ENCODE results near the gene ZBED4.

ZBED4 gene

GRCh38 chr22:49855251-49855911 lies 1.7 kb downstream of the ZBED4 start:
- Histone ChIP-seq H3K4me1 (ENCODE audit: control insufficient read depth, insufficient read depth, low read length) (peaks cover 17% of the 10 kb centered on the region), H3K4me3 (ENCODE audit: insufficient read depth, low read depth, low read length) (peak overlapping the region; percentile 87), H3K27ac (ENCODE audit: insufficient read depth, low read depth, low read length, poor library complexity, severe bottlenecking) (no peak overlapping the region), H3K36me3 (ENCODE audit: control insufficient read depth, insufficient read depth, low read length) (no peaks in the 10 kb centered on the region), H3K27me3 (ENCODE audit: control insufficient read depth, insufficient read depth, low read length, poor library complexity, severe bottlenecking) (peaks cover 28% of the 10 kb centered on the region), H3K9me3 (ENCODE audit: control insufficient read depth, low read length) (no peaks in the 10 kb centered on the region)
- 64 to 66% methylated on average over 9 of the region's 9 CpGs for WGBS, 2 experiments

GRCh38 chr22:49856343-49856742 lies 2.7 kb downstream of the ZBED4 start:
- Histone ChIP-seq H3K36me3 (ENCODE audit: control insufficient read depth, insufficient read depth, low read length) (no peaks in the 10 kb centered on the region), H3K27ac (ENCODE audit: insufficient read depth, low read depth, low read length, poor library complexity, severe bottlenecking) (no peak overlapping the region), H3K9me3 (ENCODE audit: control insufficient read depth, low read length) (no peaks in the 10 kb centered on the region), H3K4me1 (ENCODE audit: control insufficient read depth, insufficient read depth, low read length) (peaks cover 17% of the 10 kb centered on the region), H3K27me3 (ENCODE audit: control insufficient read depth, insufficient read depth, low read length, poor library complexity, severe bottlenecking) (peaks cover 18% of the 10 kb centered on the region), H3K4me3 (ENCODE audit: insufficient read depth, low read depth, low read length) (no peak overlapping the region)
- 85 to 86% methylated on average over 18 of the region's 23 CpGs for WGBS, 2 experiments

GRCh38 chr22:49856766-49857618 lies 3.3 kb downstream of the ZBED4 start:
- no peaks in the 10 kb centered on the region for H3K9me3 ChIP-seq (ENCODE audit: control insufficient read depth, low read length)
- WGBS, 2 experiments, result 91 to 92% methylated on average over 31 of the region's 31 CpGs
- H3K27me3 ChIP-seq (ENCODE audit: control insufficient read depth, insufficient read depth, low read length, poor library complexity, severe bottlenecking), result peaks cover 12% of the 10 kb centered on the region
- H3K27ac ChIP-seq (ENCODE audit: insufficient read depth, low read depth, low read length, poor library complexity, severe bottlenecking), result no peak overlapping the region
- no peaks in the 10 kb centered on the region for H3K36me3 ChIP-seq (ENCODE audit: control insufficient read depth, insufficient read depth, low read length)
- peaks cover 17% of the 10 kb centered on the region for H3K4me1 ChIP-seq (ENCODE audit: control insufficient read depth, insufficient read depth, low read length)
- H3K4me3 ChIP-seq (ENCODE audit: insufficient read depth, low read depth, low read length), result no peak overlapping the region

- Histone ChIP-seq H3K4me1 (ENCODE audit: control insufficient read depth, insufficient read depth, low read length) (peaks cover 17% of the 10 kb centered on the region), H3K27me3 (ENCODE audit: control insufficient read depth, insufficient read depth, low read length, poor library complexity, severe bottlenecking) (no peaks in the 10 kb centered on the region), H3K36me3 (ENCODE audit: control insufficient read depth, insufficient read depth, low read length) (no peaks in the 10 kb centered on the region), H3K9me3 (ENCODE audit: control insufficient read depth, low read length) (no peaks in the 10 kb centered on the region), H3K4me3 (ENCODE audit: insufficient read depth, low read depth, low read length) (no peak overlapping the region), H3K27ac (ENCODE audit: insufficient read depth, low read depth, low read length, poor library complexity, severe bottlenecking) (no peak overlapping the region)
- WGBS, 2 experiments, result 92 to 95% methylated on average over 13 of the region's 14 CpGs
Measured at GRCh38 chr22:49858827-49859226, 5.2 kb downstream of the ZBED4 start.

- Histone ChIP-seq H3K27me3 (ENCODE audit: control insufficient read depth, insufficient read depth, low read length, poor library complexity, severe bottlenecking) (no peaks in the 10 kb centered on the region), H3K36me3 (ENCODE audit: control insufficient read depth, insufficient read depth, low read length) (peaks cover under 1% of the 10 kb centered on the region), H3K4me3 (ENCODE audit: insufficient read depth, low read depth, low read length) (no peak overlapping the region), H3K9me3 (ENCODE audit: control insufficient read depth, low read length) (no peaks in the 10 kb centered on the region), H3K27ac (ENCODE audit: insufficient read depth, low read depth, low read length, poor library complexity, severe bottlenecking) (no peak overlapping the region), H3K4me1 (ENCODE audit: control insufficient read depth, insufficient read depth, low read length) (no peaks in the 10 kb centered on the region)
- WGBS, 2 experiments, result 93 to 95% methylated on average over 29 of the region's 29 CpGs
Measured at GRCh38 chr22:49861642-49862495, 8.2 kb downstream of the ZBED4 start.

- WGBS, 2 experiments, result 96 to 99% methylated on average over 5 of the region's 5 CpGs
- Histone ChIP-seq H3K27ac (ENCODE audit: insufficient read depth, low read depth, low read length, poor library complexity, severe bottlenecking) (no peak overlapping the region), H3K27me3 (ENCODE audit: control insufficient read depth, insufficient read depth, low read length, poor library complexity, severe bottlenecking) (no peaks in the 10 kb centered on the region), H3K4me3 (ENCODE audit: insufficient read depth, low read depth, low read length) (no peak overlapping the region), H3K4me1 (ENCODE audit: control insufficient read depth, insufficient read depth, low read length) (no peaks in the 10 kb centered on the region), H3K9me3 (ENCODE audit: control insufficient read depth, low read length) (no peaks in the 10 kb centered on the region), H3K36me3 (ENCODE audit: control insufficient read depth, insufficient read depth, low read length) (peaks cover 6% of the 10 kb centered on the region)
Measured at GRCh38 chr22:49862496-49862776, 8.8 kb downstream of the ZBED4 start.

GRCh38 chr22:49863931-49864330 lies 10.3 kb downstream of the ZBED4 start:
- H3K4me3 ChIP-seq (ENCODE audit: insufficient read depth, low read depth, low read length), result no peak overlapping the region
- no peaks in the 10 kb centered on the region for H3K27me3 ChIP-seq (ENCODE audit: control insufficient read depth, insufficient read depth, low read length, poor library complexity, severe bottlenecking)
- H3K36me3 ChIP-seq (ENCODE audit: control insufficient read depth, insufficient read depth, low read length), result peaks cover 8% of the 10 kb centered on the region
- WGBS, 2 experiments, result 79 to 83% methylated on average over 7 of the region's 7 CpGs
- H3K27ac ChIP-seq (ENCODE audit: insufficient read depth, low read depth, low read length, poor library complexity, severe bottlenecking), result no peak overlapping the region
- no peaks in the 10 kb centered on the region for H3K4me1 ChIP-seq (ENCODE audit: control insufficient read depth, insufficient read depth, low read length)
- H3K9me3 ChIP-seq (ENCODE audit: control insufficient read depth, low read length), result no peaks in the 10 kb centered on the region

GRCh38 chr22:49865156-49865555 lies 11.5 kb downstream of the ZBED4 start:
- no peak overlapping the region for H3K4me3 ChIP-seq (ENCODE audit: insufficient read depth, low read depth, low read length)
- no peaks in the 10 kb centered on the region for H3K9me3 ChIP-seq (ENCODE audit: control insufficient read depth, low read length)
- no peaks in the 10 kb centered on the region for H3K27me3 ChIP-seq (ENCODE audit: control insufficient read depth, insufficient read depth, low read length, poor library complexity, severe bottlenecking)
- H3K36me3 ChIP-seq (ENCODE audit: control insufficient read depth, insufficient read depth, low read length), result peaks cover 8% of the 10 kb centered on the region
- no peak overlapping the region for H3K27ac ChIP-seq (ENCODE audit: insufficient read depth, low read depth, low read length, poor library complexity, severe bottlenecking)
- H3K4me1 ChIP-seq (ENCODE audit: control insufficient read depth, insufficient read depth, low read length), result no peaks in the 10 kb centered on the region
- WGBS, 2 experiments, result 89 to 90% methylated on average over 17 of the region's 17 CpGs

- Histone ChIP-seq H3K4me1 (ENCODE audit: control insufficient read depth, insufficient read depth, low read length) (no peaks in the 10 kb centered on the region), H3K9me3 (ENCODE audit: control insufficient read depth, low read length) (no peaks in the 10 kb centered on the region), H3K36me3 (ENCODE audit: control insufficient read depth, insufficient read depth, low read length) (peaks cover 8% of the 10 kb centered on the region), H3K27me3 (ENCODE audit: control insufficient read depth, insufficient read depth, low read length, poor library complexity, severe bottlenecking) (no peaks in the 10 kb centered on the region), H3K4me3 (ENCODE audit: insufficient read depth, low read depth, low read length) (no peak overlapping the region), H3K27ac (ENCODE audit: insufficient read depth, low read depth, low read length, poor library complexity, severe bottlenecking) (no peak overlapping the region)
- WGBS, 2 experiments, result 75 to 81% methylated on average over 2 of the region's 2 CpGs
Measured at GRCh38 chr22:49866134-49866533, 12.5 kb downstream of the ZBED4 start.

GRCh38 chr22:49866646-49867045 lies 13.0 kb downstream of the ZBED4 start:
- no peaks in the 10 kb centered on the region for H3K9me3 ChIP-seq (ENCODE audit: control insufficient read depth, low read length)
- WGBS, 2 experiments, result 89 to 92% methylated on average over 8 of the region's 8 CpGs

More at GRCh38 chr22:49866646-49867045, 13.0 kb downstream of the ZBED4 start:
- Histone ChIP-seq H3K27me3 (ENCODE audit: control insufficient read depth, insufficient read depth, low read length, poor library complexity, severe bottlenecking) (no peaks in the 10 kb centered on the region), H3K4me1 (ENCODE audit: control insufficient read depth, insufficient read depth, low read length) (no peaks in the 10 kb centered on the region), H3K27ac (ENCODE audit: insufficient read depth, low read depth, low read length, poor library complexity, severe bottlenecking) (no peak overlapping the region), H3K36me3 (ENCODE audit: control insufficient read depth, insufficient read depth, low read length) (peaks cover 8% of the 10 kb centered on the region), H3K4me3 (ENCODE audit: insufficient read depth, low read depth, low read length) (no peak overlapping the region)

All from ectodermal cell (in vitro differentiated cells).